A673 (cell line): ENCODE measurements around the gene EGFR. TPM values are rescaled to one million over a fixed set of nuclear protein-coding genes. Genes with fewer than 3 reads are reported as not detected.

Source experiments
- BruUV-seq: library from RNA; stranded (reverse); fragments of 400-500 nt; replicated peaks from 2 replicates; lab custom pipeline; 2021; lab: Mats Ljungman, UMichigan
- CTCF ChIA-PET: fragments of 300-600 bp; sonication (Branson Sonifier 250); formaldehyde crosslinking; loops from one replicate; lab custom pipeline; 2022; ENCODE audit warnings: antibody characterized with exemption; lab: Charles Lee
- POLR2A ChIA-PET: fragments of 300-600 bp; sonication (Branson Sonifier 250); formaldehyde crosslinking; loops from one replicate; lab custom pipeline; 2022; ENCODE audit warnings: antibody characterized with exemption; ENCODE audit not compliant: low non-redundant PET; lab: Charles Lee
- DNase-seq: peaks from one replicate; pipeline ENCODE4 v3.0.0-alpha.2; 2015; ENCODE audit warnings: low spot score
- H3K27ac ChIP-seq: fragments of 200-600 bp; sonication (generic); 2 replicates; pipeline ENCODE4 v1.5.1; 2016; ENCODE audit warnings: mixed run types, low read depth, mild to moderate bottlenecking, mixed read lengths, antibody characterized with exemption, low read length; ENCODE audit not compliant: poor library complexity, severe bottlenecking
- H3K27me3 ChIP-seq: fragments of 200-600 bp; sonication (generic); replicated peaks from 2 replicates; pipeline ENCODE4 v1.6.1; 2017; ENCODE audit warnings: mixed run types, low read depth, mild to moderate bottlenecking, mixed read lengths, antibody characterized with exemption, low read length; ENCODE audit not compliant: insufficient read depth, poor library complexity
- H3K36me3 ChIP-seq: fragments of 200-600 bp; sonication (generic); 2 replicates; pipeline ENCODE4 v1.6.1; 2016; ENCODE audit warnings: mixed run types, mild to moderate bottlenecking, mixed read lengths, antibody characterized with exemption, low read length; ENCODE audit not compliant: insufficient read depth, poor library complexity, severe bottlenecking
- H3K4me1 ChIP-seq: fragments of 200-600 bp; sonication (generic); 2 replicates; pipeline ENCODE4 v1.6.1; 2017; ENCODE audit warnings: mixed run types, mild to moderate bottlenecking, mixed read lengths, antibody characterized with exemption, low read length; ENCODE audit not compliant: insufficient read depth, poor library complexity, severe bottlenecking
- H3K4me3 ChIP-seq: fragments of 200-600 bp; sonication (generic); 2 replicates; pipeline ENCODE4 v1.5.1; 2016; ENCODE audit warnings: low read depth, mixed run types, mild to moderate bottlenecking, mixed read lengths, low read length; ENCODE audit not compliant: poor library complexity, severe bottlenecking
- H3K9me3 ChIP-seq: fragments of 200-600 bp; sonication (generic); 2 replicates; pipeline ENCODE4 v1.6.1; 2016; ENCODE audit warnings: mixed run types, low read depth, mild to moderate bottlenecking, mixed read lengths, antibody characterized with exemption, low read length; ENCODE audit not compliant: poor library complexity, severe bottlenecking
- CTCF ChIP-seq: fragments of 300-800, 200-600 bp; sonication (generic); conservative IDR thresholded peaks from 2 replicates; pipeline ENCODE4 v1.5.1; 2017; ENCODE audit warnings: low read depth, mild to moderate bottlenecking, antibody characterized with exemption, low read length, moderate library complexity, mixed read lengths
- EZH2 ChIP-seq: fragments of 200-600 bp; sonication (generic); IDR thresholded peaks from 2 replicates; pipeline ENCODE4 v1.6.1; 2017; ENCODE audit warnings: borderline replicate concordance, low read depth, mild to moderate bottlenecking, mixed read lengths, antibody characterized with exemption, low read length; ENCODE audit not compliant: poor library complexity, severe bottlenecking
- intact Hi-C: fragments of 100-400 bp; cut with micrococcal nuclease; formaldehyde crosslinking; loops from one replicate; pipeline ENCODE4 v1.10.0; 2022; ENCODE audit not compliant: unreplicated experiment
- total RNA-seq: library from RNA; stranded (reverse); gene quantifications from 2 replicates; pipeline ENCODE4 v1.2.3, GENCODE V29; 2021

The EGFR gene
- total RNA-seq, 1 experiment from 2014 or later: 0.84 TPM

- intact Hi-C loops: no loop called here
- CTCF ChIA-PET: no interaction called here
- H3K36me3 ChIP-seq: no peaks in the 10 kb centered on the region
Observed at GRCh38 chr7:55155351-55156117, 136.7 kb downstream of the EGFR start.

GRCh38 chr7:55156919-55157763, 138.3 kb downstream of the EGFR start:
- BruUV-seq: no TSS peak
- Histone ChIP-seq H3K4me3 (no peak overlapping the region), H3K4me1 (no peaks in the 10 kb centered on the region), H3K36me3 (no peaks in the 10 kb centered on the region), H3K9me3 (no peaks in the 10 kb centered on the region), H3K27ac (no peak overlapping the region), H3K27me3 (no peaks in the 10 kb centered on the region)
- intact Hi-C loops: no loop called here
- ChIA-PET CTCF (interaction anchor here (0.7 kb wide), 1 partner anchor 35 kb away, joined by 4 read pairs; no protein-coding TSS in a partner anchor), POLR2A (no interaction called here)
- DNase-seq: no peak
- no peak for TF ChIP-seq CTCF
- no peak for TF ChIP-seq EZH2

More at GRCh38 chr7:55155351-55156117, 136.7 kb downstream of the EGFR start:
- no peak for DNase-seq
- BruUV-seq: no TSS peak
- TF ChIP-seq CTCF (no peak), EZH2 (no peak)
- H3K4me1 ChIP-seq: no peaks in the 10 kb centered on the region
- no peak overlapping the region for H3K27ac ChIP-seq
- POLR2A ChIA-PET: no interaction called here
- H3K4me3 ChIP-seq: no peak overlapping the region
- no peaks in the 10 kb centered on the region for H3K27me3 ChIP-seq
- H3K9me3 ChIP-seq: no peaks in the 10 kb centered on the region

- POLR2A ChIA-PET: no interaction called here
- CTCF ChIA-PET: no interaction called here
- intact Hi-C loops: no loop called here
- no peaks in the 10 kb centered on the region for H3K4me1 ChIP-seq
- no peaks in the 10 kb centered on the region for H3K36me3 ChIP-seq
- H3K27me3 ChIP-seq: no peaks in the 10 kb centered on the region
- no TSS peak for BruUV-seq
- TF ChIP-seq EZH2 (no peak), CTCF (no peak)
- no peaks in the 10 kb centered on the region for H3K9me3 ChIP-seq
- H3K4me3 ChIP-seq: no peak overlapping the region
- DNase-seq: no peak
- no peak overlapping the region for H3K27ac ChIP-seq
Observed at GRCh38 chr7:55157764-55158105, 138.9 kb downstream of the EGFR start.
